Suprapubic skin (tissue), 4 donors: ENCODE data around the gene IQSEC3. TPM values are rescaled to one million over a fixed set of nuclear protein-coding genes. Genes with fewer than 3 reads are reported as not detected.

ENCODE experiments used
- DNase-seq, 2 donors: peaks; one replicate each; pipeline ENCODE4 v3.0.0-alpha.2; 2019; ENCODE audit warnings: low spot score in 2 of 2
- H3K27ac ChIP-seq: fragments of 200-600 bp; sonication (generic); one replicate; pipeline ENCODE4 v1.5.1; 2019
- H3K27me3 ChIP-seq: fragments of 200-600 bp; sonication (generic); one replicate; pipeline ENCODE4 v1.5.1; 2019
- H3K36me3 ChIP-seq: fragments of 200-600 bp; sonication (generic); one replicate; pipeline ENCODE4 v1.5.1; 2019
- H3K4me1 ChIP-seq: fragments of 200-600 bp; sonication (generic); one replicate; pipeline ENCODE4 v1.5.1; 2019
- H3K4me3 ChIP-seq: fragments of 200-600 bp; sonication (generic); one replicate; pipeline ENCODE4 v1.5.1; 2019; ENCODE audit warnings: mild to moderate bottlenecking
- H3K9me3 ChIP-seq: fragments of 200-600 bp; sonication (generic); one replicate; pipeline ENCODE4 v1.5.1; 2019
- EP300 ChIP-seq: sonication (generic); formaldehyde crosslinking; IDR thresholded peaks from one replicate; pipeline ENCODE4 v1.6.1; 2017; ENCODE audit warnings: antibody characterized with exemption
- POLR2A ChIP-seq, 2 donors: fragments of 450-650 bp; IDR thresholded peaks; one replicate each; pipeline ENCODE4 v1.6.1; 2017; ENCODE audit warnings: antibody characterized with exemption in 2 of 2, mild to moderate bottlenecking in 2 of 2, moderate library complexity in 2 of 2
- POLR2AphosphoS5 ChIP-seq, 3 donors: sonication (generic); formaldehyde crosslinking; IDR thresholded peaks; one replicate each; pipeline ENCODE4 v1.6.1; 2017; ENCODE audit warnings: antibody characterized with exemption in 3 of 3
- WGBS: methylation state at CpG from one replicate; pipeline ENCODE4 v1.1.5; 2018; 5-methylcytosine and 5-hydroxymethylcytosine counted together
- total RNA-seq, 4 donors: library from RNA; depleted of rRNA; stranded (reverse); fragments of >200 nt; gene quantifications; one replicate each; pipeline ENCODE4 v1.1.0, GENCODE V29; 2016
- TF ChIP-seq, protein P1 (sequence below), 2 donors: fragments of 200-600 bp in 1 of 2; fragments of 450-650 bp in 1 of 2; sonication (generic) in 1 of 2; IDR thresholded peaks; one replicate each; pipeline ENCODE4 v1.5.1; 2016 to 2019; ENCODE audit warnings: antibody characterized with exemption in 2 of 2, mild to moderate bottlenecking in 1 of 2, moderate library complexity in 1 of 2

IQSEC3 gene
- total RNA-seq, 4 donors from 2014 or later = 0.18 to 0.21 TPM; not detected in 2

DNA sequence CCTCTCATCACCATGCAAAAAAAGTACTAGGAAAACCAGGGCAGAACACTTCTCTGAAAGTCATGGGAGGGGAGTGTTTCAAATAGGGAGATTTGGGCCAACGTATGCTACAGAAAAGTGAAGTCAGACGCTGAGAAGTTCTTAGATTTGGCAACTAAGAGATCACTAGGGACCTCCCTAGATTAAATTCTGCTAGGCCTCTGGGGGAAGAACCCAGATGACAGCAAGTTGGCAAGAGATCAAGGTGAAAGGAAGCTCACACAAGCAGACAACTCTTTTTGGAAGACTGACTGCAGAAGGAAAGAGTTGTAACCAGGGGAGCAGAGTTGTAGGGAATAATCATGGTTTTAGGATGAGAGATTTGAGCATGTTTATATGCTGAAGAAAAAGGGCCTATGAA lies 20.7 kb downstream of the IQSEC3 start:
- H3K27me3 ChIP-seq = peaks cover 18% of the 10 kb centered on the region
- no peaks in the 10 kb centered on the region for H3K36me3 ChIP-seq
- H3K9me3 ChIP-seq = no peaks in the 10 kb centered on the region
- peaks cover 7% of the 10 kb centered on the region for H3K4me1 ChIP-seq
- H3K4me3 ChIP-seq = no peak overlapping the region
- 52% methylated on average over 2 of the region's 2 CpGs for WGBS
- DNase-seq = no peak
- TF ChIP-seq POLR2A (IDR thresholded peaks at IDR 0.05) (no peak), POLR2AphosphoS5 (IDR thresholded peaks at IDR 0.05) (no peak), EP300 (no peak)
- TF ChIP-seq, protein P1, sequence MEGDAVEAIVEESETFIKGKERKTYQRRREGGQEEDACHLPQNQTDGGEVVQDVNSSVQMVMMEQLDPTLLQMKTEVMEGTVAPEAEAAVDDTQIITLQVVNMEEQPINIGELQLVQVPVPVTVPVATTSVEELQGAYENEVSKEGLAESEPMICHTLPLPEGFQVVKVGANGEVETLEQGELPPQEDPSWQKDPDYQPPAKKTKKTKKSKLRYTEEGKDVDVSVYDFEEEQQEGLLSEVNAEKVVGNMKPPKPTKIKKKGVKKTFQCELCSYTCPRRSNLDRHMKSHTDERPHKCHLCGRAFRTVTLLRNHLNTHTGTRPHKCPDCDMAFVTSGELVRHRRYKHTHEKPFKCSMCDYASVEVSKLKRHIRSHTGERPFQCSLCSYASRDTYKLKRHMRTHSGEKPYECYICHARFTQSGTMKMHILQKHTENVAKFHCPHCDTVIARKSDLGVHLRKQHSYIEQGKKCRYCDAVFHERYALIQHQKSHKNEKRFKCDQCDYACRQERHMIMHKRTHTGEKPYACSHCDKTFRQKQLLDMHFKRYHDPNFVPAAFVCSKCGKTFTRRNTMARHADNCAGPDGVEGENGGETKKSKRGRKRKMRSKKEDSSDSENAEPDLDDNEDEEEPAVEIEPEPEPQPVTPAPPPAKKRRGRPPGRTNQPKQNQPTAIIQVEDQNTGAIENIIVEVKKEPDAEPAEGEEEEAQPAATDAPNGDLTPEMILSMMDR (IDR thresholded peaks at IDR 0.05) = no peak
- H3K27ac ChIP-seq = no peak overlapping the region

DNA sequence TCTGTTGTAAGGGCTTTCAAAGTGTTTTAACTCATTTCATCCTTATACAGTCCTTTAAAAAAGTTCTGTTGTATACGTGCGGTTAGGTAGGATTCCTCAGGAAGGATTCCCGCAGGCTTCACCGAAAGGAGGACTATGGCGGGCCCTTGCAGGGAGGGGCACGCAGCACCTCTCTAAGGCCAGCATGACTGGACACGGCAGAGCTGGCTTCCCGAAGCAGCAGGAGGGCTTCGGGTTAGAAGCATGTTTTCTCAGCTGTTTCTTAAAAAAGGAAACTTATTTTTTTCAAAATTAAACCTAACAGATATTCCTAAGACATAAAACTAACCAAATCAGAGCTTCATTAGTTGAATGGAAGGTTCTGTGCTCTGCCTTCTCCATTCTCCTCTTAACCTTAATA lies 21.3 kb downstream of the IQSEC3 start:
- DNase-seq = no peak
- TF ChIP-seq, protein P1 (IDR thresholded peaks at IDR 0.05) = no peak
- no peak for TF ChIP-seq EP300
- TF ChIP-seq POLR2AphosphoS5 (IDR thresholded peaks at IDR 0.05) = no peak
- no peak for TF ChIP-seq POLR2A (IDR thresholded peaks at IDR 0.05)
- Histone ChIP-seq H3K27me3 (peaks cover 13% of the 10 kb centered on the region), H3K36me3 (no peaks in the 10 kb centered on the region), H3K4me1 (peaks cover 7% of the 10 kb centered on the region), H3K4me3 (no peak overlapping the region), H3K9me3 (no peaks in the 10 kb centered on the region), H3K27ac (no peak overlapping the region)
- WGBS = 78% methylated on average over 9 of the region's 9 CpGs

DNA sequence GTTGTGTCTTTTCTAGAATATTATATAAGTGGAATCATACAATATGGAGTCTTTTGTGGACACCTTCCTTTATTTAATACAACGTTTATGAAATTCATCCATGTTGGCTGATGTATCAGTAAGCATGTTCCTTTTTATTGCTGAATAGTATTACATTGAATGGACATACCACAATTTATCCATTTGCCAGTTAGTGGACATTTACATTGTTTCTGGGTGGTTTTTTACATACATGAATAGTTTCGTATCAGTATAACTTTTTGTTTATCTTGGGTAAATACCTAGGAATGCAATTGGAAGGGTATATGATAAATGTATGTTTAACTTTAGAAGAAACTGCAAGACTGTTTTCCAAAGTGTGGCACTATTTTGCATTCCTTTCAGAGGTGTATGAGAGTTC lies 23.1 kb downstream of the IQSEC3 start:
- 86% methylated on average over 2 of the region's 2 CpGs for WGBS
- H3K36me3 ChIP-seq = no peaks in the 10 kb centered on the region
- no peak overlapping the region for H3K27ac ChIP-seq
- DNase-seq = no peak
- H3K9me3 ChIP-seq = no peaks in the 10 kb centered on the region
- TF ChIP-seq POLR2AphosphoS5 (IDR thresholded peaks at IDR 0.05) (no peak), POLR2A (IDR thresholded peaks at IDR 0.05) (no peak), EP300 (no peak)
- TF ChIP-seq, protein P1 (IDR thresholded peaks at IDR 0.05) = no peak
- H3K4me3 ChIP-seq = no peak overlapping the region
- peaks cover 12% of the 10 kb centered on the region for H3K27me3 ChIP-seq
- H3K4me1 ChIP-seq = peaks cover 7% of the 10 kb centered on the region

DNA sequence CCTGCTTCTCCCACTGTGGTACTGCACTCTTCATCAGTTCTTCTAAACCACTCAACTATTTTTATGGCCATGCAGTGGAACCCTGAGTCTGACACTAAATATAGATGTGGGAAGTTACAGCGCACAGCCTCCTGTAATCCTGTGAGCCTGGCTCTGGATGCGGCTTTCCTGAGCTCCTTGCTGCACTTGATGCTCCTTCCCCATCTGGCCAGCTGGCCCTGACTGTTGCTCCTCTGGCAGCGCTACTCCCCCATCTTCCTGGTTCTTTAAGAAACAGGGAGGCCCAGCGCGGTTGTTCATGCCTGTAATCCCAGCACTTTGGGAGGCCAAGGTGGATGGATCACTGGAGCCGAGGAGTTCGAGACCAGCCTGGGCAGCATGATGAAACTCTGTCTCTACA lies 24.6 kb downstream of the IQSEC3 start:
- TF ChIP-seq POLR2A (IDR thresholded peaks at IDR 0.05) (no peak), POLR2AphosphoS5 (IDR thresholded peaks at IDR 0.05) (no peak), EP300 (no peak)
- TF ChIP-seq, protein P1 (IDR thresholded peaks at IDR 0.05) = no peak
- Histone ChIP-seq H3K4me3 (no peak overlapping the region), H3K4me1 (no peaks in the 10 kb centered on the region), H3K27me3 (peaks cover 11% of the 10 kb centered on the region), H3K36me3 (no peaks in the 10 kb centered on the region), H3K9me3 (no peaks in the 10 kb centered on the region), H3K27ac (no peak overlapping the region)
- 83% methylated on average over 7 of the region's 7 CpGs for WGBS
- no peak for DNase-seq

DNA sequence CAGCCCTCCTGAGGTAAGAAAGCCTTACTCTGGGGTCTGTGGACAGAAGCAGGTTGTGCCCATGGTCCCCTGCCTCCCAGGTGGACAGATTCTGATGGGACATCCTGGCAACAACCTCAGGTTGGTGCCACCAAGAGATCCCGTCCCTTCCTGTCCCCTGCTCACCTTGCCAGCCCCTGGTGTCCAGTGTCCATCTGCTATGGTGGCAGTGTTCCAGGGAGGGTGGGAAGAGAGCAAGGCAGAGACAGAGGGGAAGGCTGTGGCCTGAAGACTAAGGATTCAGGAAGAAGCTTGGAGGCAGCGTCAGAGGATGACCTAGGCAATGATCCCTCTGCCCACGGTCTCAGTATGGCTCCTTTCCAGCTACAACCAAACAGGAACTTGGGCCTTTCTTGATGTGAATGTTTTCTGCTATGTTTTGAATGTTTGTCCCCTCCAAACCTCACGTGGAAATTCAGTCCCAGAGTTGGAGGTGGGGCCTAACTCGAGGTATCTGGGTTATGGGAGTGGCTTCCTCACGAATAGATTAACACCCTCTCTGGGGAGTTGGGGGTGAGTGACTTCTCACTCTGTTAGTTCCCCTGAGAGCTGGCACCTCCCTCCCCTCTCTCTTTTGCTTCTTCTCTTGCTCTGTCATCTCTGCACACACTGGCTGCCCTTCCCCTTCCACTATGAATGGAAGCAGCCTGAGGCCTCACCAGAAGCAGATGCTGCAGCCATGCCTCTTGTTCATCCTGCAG lies 26.9 kb downstream of the IQSEC3 start:
- DNase-seq = no peak
- TF ChIP-seq EP300 (no peak), POLR2AphosphoS5 (IDR thresholded peaks at IDR 0.05) (no peak), POLR2A (IDR thresholded peaks at IDR 0.05) (no peak)
- TF ChIP-seq, protein P1 (IDR thresholded peaks at IDR 0.05) = no peak
- WGBS = 53% methylated on average over 6 of the region's 6 CpGs
- H3K4me3 ChIP-seq = no peak overlapping the region
- no peak overlapping the region for H3K27ac ChIP-seq
- H3K4me1 ChIP-seq = no peaks in the 10 kb centered on the region
- no peaks in the 10 kb centered on the region for H3K36me3 ChIP-seq
- H3K27me3 ChIP-seq = peaks cover 23% of the 10 kb centered on the region
- no peaks in the 10 kb centered on the region for H3K9me3 ChIP-seq
